ENCODE results near the gene RC3H1.

GRCh38 chr1:174036798-174037197 lies 14.6 kb upstream of the RC3H1 start:
- no peak for TF ChIP-seq TAF1 (IDR thresholded peaks at IDR 0.05; ENCODE audit: borderline replicate concordance, insufficient read depth, low read length)
- no peak for TF ChIP-seq FOXP2 (optimal IDR thresholded peaks at IDR 0.05; ENCODE audit: borderline replicate concordance, extremely low read depth, extremely low read length, insufficient read depth)

All from PFSK-1 (cell line).